HG03565 (cell line): Measurements from ENCODE around the gene CREB3.

Source experiments
- ATAC-seq: cut with Tn5 transposase; IDR thresholded peaks from one replicate; pipeline ENCODE4 v1.9.1; 2021; ENCODE audit warnings: mild to moderate bottlenecking, moderate library complexity; ENCODE audit not compliant: unreplicated experiment

Gene CREB3

DNA sequence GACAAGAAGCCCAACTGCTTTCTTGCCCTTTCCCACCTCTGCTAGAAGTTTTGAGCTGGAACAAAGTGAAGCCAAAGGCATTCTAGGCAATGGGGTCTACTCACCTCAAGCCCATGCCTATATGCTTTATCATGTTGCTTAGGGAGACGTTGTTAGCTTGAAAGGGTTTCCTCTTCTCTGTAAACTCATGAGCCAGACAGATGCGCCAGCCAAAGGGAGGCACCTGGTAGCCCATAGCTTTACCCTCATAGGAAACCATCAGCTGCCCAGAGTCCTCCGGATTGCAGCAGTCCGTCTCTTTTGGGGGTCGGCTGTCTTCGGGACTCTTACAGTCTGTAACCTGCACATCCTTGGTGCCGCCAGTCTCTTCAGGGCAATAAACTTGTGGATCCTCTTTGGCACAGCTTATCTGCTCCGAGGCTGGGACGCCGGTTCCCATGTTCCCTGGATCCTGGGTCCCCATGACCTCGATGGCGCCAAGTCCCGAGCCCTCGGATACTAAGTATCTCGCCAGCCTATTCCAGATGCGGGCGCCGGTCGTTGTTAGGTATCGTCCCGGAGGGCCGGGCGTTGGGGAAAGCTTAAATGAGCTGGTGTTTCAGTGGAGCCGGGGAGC lies 15.9 kb downstream of the CREB3 start:
- no peak for ATAC-seq

DNA sequence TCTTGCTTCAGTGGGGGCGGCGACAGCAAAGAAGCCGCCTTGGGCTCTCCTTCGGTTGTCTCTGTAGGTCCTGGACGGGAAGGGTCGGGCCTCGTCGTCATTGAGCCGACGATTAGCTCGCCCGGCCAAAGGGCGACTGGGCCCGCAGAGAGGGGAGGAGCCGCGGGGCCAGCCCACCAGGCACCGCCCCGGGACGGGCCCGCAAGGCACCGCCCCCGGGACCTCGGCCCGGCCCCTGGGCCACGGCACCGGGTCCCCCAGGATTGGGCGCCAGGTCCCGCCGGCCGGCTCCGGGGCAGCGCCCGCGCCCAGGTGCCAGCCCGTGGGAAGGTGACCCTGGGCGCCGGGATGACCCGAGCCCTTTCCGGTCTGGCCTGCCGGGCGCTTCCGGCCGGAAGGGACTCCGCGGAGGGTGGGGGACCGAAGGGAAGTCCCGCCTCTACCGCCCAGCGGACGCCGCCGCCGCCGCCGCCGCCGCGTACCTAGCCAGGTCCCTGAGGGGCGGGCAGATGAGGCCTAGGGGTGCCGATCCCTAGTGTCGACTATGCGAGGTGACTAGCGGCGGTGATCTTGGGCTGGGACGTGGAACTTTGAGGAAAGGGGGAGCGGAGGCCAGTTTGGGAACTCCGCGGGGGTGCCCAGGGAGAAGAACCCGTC lies 16.5 kb downstream of the CREB3 start, which contains the start of the genes GBA2 and RGP1:
Gene GBA2 (minus strand): TSS at position 371 of the 657 bp plus-strand sequence. CDS start 524 bp downstream, outside the sequence.
Gene RGP1 (plus strand): TSS at position 430 of the 657 bp plus-strand sequence. CDS start 469 bp downstream, outside the sequence.
- ATAC-seq, result peak; percentile 58

DNA sequence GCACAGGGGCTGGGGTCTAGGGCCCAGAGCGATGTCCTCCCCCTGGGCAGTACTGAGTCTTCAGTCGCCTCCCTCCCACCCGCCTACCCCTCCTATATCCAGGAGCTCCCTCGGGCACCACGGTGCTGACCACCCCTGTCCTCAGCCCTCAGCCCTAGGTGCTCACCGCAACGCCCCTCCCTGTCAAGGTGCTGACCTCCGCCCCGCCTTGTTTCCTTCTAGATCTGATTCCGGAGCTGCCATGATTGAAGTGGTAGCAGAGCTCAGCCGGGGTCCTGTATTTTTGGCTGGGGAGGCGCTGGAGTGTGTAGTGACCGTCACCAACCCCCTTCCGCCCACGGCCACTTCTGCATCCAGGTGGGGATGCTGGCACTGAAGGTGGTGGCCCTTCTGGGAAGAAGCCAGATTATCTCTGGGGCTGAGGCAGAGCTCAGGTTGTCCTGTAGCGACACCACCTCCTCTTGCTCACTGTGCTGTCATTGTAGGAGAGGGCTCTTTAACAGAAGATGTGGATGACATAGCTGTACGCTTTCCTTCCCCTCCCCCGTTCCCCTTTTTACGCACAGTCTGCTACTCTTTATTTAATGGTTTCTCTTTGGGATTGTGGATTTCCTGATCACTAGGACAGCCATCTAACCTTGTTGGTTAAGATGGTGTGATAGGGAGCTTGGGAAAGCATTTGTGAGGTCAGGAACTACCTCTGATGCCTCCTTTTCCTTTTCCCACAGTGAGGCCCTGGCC lies 17.2 kb downstream of the CREB3 start:
- ATAC-seq, result peak; percentile 17

DNA sequence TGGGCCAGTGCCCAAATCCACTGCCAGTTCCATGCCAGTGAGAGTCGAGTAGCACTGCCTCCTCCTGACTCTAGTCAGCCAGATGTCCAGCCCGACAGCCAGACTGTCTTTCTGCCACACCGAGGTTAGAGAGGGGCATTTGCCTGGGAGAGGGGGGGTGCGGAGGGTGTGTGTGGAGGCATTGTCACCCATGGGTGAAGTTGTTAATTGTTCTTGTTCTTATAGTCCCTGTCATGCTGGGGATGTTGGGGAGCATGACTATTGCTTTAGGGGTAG lies 17.7 kb downstream of the CREB3 start:
- no peak for ATAC-seq

DNA sequence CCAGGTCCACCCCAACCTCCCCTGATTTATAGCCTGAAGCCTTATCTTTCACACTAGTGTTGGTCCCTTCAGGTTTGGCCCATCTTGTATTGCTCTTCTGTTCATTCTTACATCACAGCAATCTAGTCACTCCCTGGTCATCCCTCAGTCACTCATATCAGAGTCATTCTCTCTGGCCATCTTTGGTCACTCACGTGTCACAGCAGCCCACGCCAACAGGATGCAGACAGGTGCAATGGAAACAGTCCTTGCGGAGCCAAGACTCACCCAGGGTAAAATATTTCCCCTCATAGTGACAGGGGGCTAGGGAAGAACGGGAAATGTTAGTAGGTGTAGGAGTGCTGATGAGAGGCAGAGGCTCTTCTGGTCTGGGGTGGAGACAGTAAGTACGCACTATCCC lies 21.0 kb downstream of the CREB3 start:
- no peak for ATAC-seq

GRCh38 chr9:35754264-35754663 lies 21.8 kb downstream of the CREB3 start, which contains the start of gene MSMP:
Gene MSMP, minus strand, starts transcription at chr9:35754276. Its CDS starts 147 bp downstream, at chr9:35754129.
- no peak for ATAC-seq

GRCh38 chr9:35755071-35755470 lies 22.6 kb downstream of the CREB3 start:
- ATAC-seq, result no peak

DNA sequence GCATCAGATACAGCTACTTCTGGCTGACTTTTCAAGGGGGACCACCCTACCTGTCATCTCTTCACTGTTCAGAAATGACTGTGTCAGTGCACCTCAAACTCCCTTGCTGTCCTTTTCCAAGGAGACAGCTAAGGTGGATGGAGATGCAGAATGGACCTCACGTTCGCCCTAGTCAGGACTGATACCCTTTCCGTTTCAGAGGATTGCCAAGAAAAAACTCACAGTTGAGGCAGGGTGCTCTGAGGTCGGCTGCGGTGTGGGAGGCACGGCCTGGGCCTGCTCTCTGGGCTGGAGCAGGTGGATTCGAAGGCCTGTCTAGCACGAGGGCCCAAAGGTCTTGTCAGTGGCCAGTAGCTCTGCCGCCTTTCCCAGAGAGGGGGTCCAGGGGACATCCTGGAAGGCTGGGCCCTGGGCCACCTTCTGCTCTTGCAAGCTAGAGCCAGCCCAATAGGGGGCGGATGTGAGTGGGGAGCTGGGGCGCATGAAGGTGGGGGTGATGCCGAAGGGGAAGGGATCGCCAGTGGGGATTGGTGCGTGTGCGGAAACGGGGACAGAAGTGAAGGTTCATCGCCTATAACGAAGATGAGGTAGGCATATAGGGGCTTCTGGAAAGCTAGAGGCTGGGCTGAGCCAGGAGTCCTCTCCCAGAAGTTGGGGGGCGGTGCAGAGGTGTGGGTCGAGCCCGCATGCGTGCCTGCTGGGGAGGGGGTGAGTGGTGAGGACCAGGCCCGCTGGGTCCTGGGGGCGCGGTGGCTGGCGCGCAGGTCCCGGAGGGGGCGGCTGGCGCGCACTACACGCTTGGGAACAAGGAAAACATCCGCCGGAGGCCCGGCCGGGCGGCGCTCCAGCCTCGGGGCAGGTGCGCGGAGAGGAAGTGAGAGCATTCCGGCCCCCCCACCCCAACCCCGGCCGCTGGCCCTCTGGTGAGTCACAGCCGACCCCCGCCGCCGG lies 24.1 kb downstream of the CREB3 start:
- ATAC-seq, result no peak

GRCh38 chr9:35757226-35757891 lies 24.9 kb downstream of the CREB3 start:
- ATAC-seq, result no peak

DNA sequence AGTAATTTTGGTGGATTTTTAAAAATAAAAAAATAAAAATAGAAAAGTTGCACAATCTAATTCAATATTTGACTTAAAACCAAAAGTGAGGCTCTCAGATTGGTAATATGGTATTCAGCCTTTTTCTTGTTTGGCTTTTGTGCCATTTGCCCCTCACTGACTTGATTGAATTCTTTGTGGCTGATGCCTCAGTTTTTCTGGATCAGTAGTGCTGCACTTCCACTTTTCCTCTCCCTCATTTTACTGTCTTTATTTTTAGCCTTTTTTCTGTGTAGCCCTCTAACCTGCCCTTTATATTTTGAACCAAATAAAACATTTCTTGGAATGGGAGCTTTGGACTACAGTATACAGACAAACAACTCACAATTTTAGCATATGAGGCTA lies 25.4 kb downstream of the CREB3 start:
- no peak for ATAC-seq

GRCh38 chr9:35758475-35759050 lies 26.1 kb downstream of the CREB3 start:
- ATAC-seq, result no peak

DNA sequence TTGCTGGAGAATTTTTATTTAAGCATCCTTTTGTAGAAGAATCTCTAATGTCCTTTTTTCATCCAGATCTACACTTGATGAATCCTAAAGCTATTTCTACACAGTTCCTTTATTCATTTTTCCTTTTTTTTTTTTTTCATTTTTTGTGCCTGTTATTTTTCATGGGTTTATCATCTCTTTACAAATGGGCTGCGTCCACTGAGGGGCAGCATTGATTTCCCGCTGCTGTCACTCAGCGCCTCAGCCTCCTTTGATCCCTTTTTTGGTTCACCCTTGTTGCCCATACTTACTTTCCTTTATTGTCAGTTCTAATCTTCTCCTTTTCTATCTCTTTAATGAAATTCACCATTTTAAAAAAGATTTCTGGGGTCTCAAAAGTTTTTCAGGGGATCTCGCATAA lies 27.3 kb downstream of the CREB3 start:
- ATAC-seq, result no peak

DNA sequence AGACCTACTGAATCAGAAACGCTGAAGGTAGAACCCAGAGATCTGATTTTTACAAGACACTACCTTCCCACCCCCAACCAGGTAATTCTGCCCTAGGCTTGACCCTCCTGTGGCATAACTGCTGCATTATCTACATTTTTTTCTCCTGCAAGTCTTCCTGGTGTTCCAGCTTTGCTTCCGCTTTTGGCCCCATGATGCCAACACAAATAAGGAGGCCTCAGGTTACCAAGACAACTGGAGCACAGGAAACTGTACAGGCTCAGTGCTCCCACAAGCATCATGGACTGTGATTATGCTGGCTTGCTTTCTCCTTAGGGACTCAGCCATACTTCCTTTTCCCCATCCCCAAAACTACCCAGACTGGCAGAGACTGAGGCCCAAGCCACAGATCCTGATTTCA lies 28.2 kb downstream of the CREB3 start:
- no peak for ATAC-seq

DNA sequence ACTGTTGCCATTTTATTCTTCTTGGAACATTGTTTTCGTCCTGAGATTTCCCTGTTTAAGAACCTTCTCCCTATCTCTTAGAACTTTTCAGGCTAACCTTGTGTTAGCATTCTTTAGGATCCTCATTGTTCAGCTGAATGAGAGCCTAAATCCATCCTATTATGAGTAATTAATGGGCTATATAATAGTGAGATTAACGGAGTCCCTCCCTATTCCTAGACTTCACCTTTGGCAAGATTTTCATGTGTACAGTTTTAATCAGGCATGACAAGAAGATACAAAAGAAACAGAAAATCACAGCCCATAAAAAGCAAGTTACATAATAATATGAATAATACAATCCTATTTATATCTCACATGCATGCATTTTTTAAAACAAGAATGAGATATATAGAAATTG lies 30.7 kb downstream of the CREB3 start:
- ATAC-seq, result no peak

DNA sequence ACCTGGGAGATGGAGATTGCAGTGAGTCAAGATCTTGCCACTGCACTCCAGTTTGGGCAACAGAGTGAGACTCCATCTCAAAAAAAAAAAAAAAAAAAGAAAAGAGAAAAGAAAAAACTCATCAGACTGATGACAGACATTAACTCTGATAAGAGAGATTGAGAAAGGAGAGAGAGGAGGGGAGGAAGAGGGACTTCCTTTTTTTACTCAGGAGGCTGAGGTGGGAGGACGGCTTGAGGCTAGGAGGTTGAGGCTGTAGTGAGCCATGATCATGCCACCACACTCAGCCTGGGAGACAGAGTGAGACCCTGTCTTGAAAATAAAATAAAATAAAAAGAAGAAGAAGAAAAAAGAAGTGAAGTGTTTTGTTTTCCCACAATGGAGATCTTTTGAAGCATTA lies 31.3 kb downstream of the CREB3 start:
- ATAC-seq, result no peak

DNA sequence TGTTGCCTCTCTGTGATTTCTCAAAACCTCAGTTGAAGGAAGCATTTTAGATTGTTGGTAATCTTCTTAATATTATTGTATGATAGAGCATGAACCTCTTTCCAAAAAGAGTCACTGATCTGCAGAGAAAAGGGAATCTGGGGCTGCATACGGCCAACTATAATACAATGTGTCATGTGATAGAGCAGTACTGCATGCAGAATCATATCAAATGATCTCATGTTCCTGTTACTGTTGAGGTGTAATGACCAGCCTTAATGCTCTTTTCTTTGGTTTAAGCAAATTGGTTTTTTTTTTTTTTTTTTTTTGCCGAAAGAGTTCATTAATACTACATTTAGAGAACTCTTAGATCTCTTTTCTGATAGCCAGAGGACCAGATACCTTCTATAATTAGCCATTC lies 34.5 kb downstream of the CREB3 start:
- no peak for ATAC-seq

DNA sequence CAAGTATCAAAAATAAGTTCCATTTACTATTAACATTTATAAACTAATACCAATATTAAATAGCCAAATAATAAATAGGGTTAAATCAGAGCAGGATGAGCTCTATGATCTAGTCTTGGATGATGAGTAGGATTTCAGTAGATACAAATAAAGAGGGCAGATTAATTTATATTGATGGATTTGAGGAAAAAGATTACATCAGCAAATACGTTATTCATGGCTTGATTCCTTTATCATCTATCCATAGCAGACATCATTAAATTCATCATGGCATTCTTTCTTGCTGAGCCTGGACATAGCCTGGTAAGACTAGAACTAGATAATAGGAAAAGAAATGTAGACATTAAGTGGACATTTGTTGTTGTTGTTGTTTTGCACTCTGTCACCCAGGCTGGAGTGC lies 35.0 kb downstream of the CREB3 start:
- ATAC-seq, result no peak

- ATAC-seq, result no peak
These were observed 37.3 kb downstream of the CREB3 start for GRCh38 chr9:35769763-35770162.

DNA sequence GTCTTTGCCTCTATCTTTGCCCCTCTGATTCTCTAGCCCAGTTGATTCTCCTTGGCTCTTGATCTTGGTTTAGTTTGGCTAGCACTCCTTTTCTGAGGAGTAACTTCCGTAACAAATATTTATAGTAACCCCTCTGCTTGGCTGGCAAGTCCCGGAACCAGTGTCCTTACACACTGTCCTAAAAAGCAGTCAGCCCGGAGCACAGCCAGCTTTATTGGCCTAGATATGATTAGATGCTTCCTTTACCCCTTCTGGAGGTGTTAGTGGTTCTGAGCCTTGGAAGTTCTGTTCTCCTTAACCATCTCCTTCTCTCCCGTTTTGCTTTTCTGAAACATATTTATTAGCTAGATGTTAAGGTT lies 38.6 kb downstream of the CREB3 start:
- no peak for ATAC-seq

- ATAC-seq, result no peak
These were observed 39.1 kb downstream of the CREB3 start for GRCh38 chr9:35771534-35771933.
